Stimulated activated naive B cell treated with anti-CD40 and anti-IgM and Interleukin-4, amounts not matched to agents 10 μg/mL and 1 μg/mL and 100 μg/mL, for 72 hours (primary cell): ENCODE measurements around the gene MYPN.
"Not testable (repeated sequence)": the region's sequence is repeated elsewhere in the genome, so short reads cannot be mapped to it uniquely, and the experiment has no call there.

Experiments used
- ATAC-seq, 2 donors: fragments of 150-1000 bp; cut with Tn5 transposase; replicated peaks; 2 replicates each; pipeline ENCODE4 v1.10.0; 2021; ENCODE audit warnings: moderate library complexity in 1 of 2
- DNase-seq: peaks from one replicate; pipeline ENCODE4 v3.0.0; 2021
- H3K27ac Mint-ChIP-seq: one replicate; pipeline ENCODE4 v1.8.0; 2022; ENCODE audit warnings: mild to moderate bottlenecking, mixed read lengths
- H3K27me3 Mint-ChIP-seq, 2 donors: one replicate each; pipeline ENCODE4 v1.8.0; 2022; ENCODE audit warnings: mixed read lengths in 2 of 2
- H3K36me3 Mint-ChIP-seq, 2 donors: one replicate each; pipeline ENCODE4 v1.8.0; 2022; ENCODE audit warnings: mixed read lengths in 2 of 2, mild to moderate bottlenecking in 1 of 2
- H3K4me1 Mint-ChIP-seq, 2 donors: one replicate each; pipeline ENCODE4 v1.8.0; 2022; ENCODE audit warnings: mixed read lengths in 2 of 2, mild to moderate bottlenecking in 1 of 2
- H3K4me3 Mint-ChIP-seq, 2 donors: one replicate each; pipeline ENCODE4 v1.8.0; 2022; ENCODE audit warnings: mild to moderate bottlenecking in 2 of 2, mixed read lengths in 2 of 2, moderate library complexity in 1 of 2
- H3K9me3 Mint-ChIP-seq, 2 donors: one replicate each; pipeline ENCODE4 v1.8.0; 2022; ENCODE audit warnings: mixed read lengths in 2 of 2, mild to moderate bottlenecking in 1 of 2

The MYPN gene

DNA sequence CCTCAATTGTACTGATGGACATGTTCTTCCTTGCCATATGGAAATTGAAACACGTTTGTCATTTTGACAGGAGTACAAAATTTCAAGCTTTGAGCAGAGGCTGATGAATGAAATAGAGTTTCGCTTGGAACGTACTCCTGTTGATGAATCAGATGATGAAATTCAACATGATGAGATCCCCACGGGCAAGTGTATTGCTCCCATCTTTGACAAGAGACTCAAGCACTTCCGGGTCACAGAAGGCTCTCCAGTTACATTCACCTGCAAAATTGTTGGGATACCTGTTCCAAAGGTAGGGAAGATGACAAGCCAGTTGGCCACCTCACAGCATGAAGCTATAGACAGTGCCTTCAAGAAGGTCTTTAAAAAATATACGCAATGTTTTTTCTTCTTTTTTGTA, 79.5 kb downstream of the MYPN start:
- ATAC-seq, result no peak

DNA sequence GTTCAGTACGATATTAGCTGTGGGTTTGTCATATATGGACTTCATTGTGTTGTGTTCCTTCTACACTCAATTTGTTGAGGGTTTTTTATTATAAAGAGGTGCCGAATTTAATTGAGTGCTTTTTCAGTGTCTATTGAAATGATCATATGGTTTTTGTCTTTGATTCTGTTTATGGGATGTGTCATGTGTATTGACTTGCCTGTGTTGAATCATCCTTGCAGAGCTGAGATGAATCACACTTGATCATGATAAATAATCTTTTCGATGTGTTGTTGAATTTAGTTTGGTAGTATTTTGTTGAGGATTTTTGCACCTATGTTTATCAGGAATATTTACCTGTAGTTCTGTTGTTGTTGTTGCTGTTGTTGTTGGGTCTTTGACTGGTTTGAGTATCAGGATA, 82.8 kb downstream of the MYPN start:
- H3K27me3 Mint-ChIP-seq, result peaks cover 21 to 37% of the 10 kb centered on the region in 2 donors
- H3K4me1 Mint-ChIP-seq, result no peaks in the 10 kb centered on the region
- no peak for DNase-seq
- ATAC-seq, result no peak
- H3K4me3 Mint-ChIP-seq, result no peak overlapping the region
- H3K27ac Mint-ChIP-seq, result no peak overlapping the region
- H3K36me3 Mint-ChIP-seq, result no peaks in the 10 kb centered on the region
- H3K9me3 Mint-ChIP-seq, result peaks cover 3 to 5% of the 10 kb centered on the region in 2 donors

More for the DNA sequence above, 79.5 kb downstream of the MYPN start:
- Mint-ChIP-seq H3K27ac (no peak overlapping the region), H3K9me3 (peaks cover 3 to 5% of the 10 kb centered on the region in 2 donors), H3K4me3 (no peak overlapping the region), H3K36me3 (no peaks in the 10 kb centered on the region), H3K4me1 (no peaks in the 10 kb centered on the region), H3K27me3 (peaks cover 39 to 60% of the 10 kb centered on the region in 2 donors)
- no peak for DNase-seq

DNA sequence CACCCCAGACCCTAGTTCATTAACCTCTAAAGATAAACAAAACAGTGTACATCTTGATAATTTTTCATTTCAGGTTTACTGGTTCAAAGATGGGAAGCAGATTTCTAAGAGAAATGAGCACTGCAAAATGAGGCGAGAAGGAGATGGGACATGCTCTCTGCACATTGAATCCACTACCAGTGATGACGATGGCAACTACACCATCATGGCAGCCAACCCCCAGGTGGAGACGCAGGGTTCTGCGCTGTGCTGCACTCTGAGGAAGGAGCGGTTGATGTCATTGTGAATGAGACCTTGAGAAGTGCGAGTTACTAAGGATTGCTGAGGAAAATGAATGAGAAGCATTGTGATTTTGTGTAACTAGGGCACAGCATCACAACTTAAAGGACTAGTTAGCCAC, 85.0 kb downstream of the MYPN start:
- Mint-ChIP-seq H3K27me3 (peaks cover 30 to 36% of the 10 kb centered on the region in 2 donors), H3K9me3 (peaks cover 3 to 5% of the 10 kb centered on the region in 2 donors), H3K27ac (no peak overlapping the region), H3K4me3 (no peak overlapping the region), H3K36me3 (no peaks in the 10 kb centered on the region), H3K4me1 (no peaks in the 10 kb centered on the region)
- no peak for ATAC-seq
- DNase-seq, result no peak

DNA sequence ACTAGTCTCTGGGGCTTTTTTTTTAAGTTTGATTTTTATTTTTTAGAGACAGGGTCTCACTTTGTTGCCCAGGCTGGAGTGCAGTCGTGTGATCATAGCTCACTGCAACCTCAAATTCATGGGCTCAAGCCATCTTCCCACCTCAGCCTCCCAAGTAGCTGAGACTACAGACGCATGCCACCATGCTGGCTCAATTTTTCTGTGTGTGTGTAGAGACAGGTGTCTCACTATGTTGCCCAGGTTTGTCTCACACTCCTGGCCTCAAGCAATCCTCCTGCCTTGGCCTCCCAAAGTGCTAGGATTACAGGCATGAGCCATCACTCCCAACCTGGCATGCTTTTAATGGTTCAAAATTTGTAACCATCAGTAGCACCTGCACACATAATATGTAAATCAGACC, 86.5 kb downstream of the MYPN start:
- DNase-seq, H3K4me3 Mint-ChIP-seq, H3K9me3 Mint-ChIP-seq, H3K36me3 Mint-ChIP-seq, H3K4me1 Mint-ChIP-seq, H3K27ac Mint-ChIP-seq, ATAC-seq: not testable (repeated sequence)
- H3K27me3 Mint-ChIP-seq, result peaks cover 40 to 42% of the 10 kb centered on the region in 2 donors

DNA sequence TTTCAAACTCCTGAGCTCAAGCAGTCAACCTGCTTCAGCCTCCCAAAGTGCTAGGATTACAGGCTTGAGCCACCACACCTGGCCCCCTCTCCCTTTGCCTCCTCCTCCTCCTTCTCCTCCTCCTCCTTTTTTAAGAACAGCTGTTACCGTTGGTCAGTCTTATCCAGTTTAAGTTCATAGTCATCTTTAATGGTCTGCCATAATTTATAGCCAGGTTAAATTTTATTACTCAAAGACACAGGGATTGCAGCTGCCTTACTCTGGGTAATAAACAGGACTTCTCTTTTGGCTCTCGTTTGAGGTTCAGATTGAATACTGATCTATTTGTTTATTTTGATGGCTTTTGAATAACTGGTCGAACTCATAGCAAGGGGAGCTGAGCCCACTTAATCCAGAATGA, 87.4 kb downstream of the MYPN start:
- H3K4me1 Mint-ChIP-seq, result no peaks in the 10 kb centered on the region
- H3K36me3 Mint-ChIP-seq, result no peaks in the 10 kb centered on the region
- DNase-seq (no peak), ATAC-seq (no peak)
- H3K4me3 Mint-ChIP-seq, result no peak overlapping the region
- peaks cover 45 to 47% of the 10 kb centered on the region in 2 donors for H3K27me3 Mint-ChIP-seq
- H3K9me3 Mint-ChIP-seq, result peaks cover 2 to 5% of the 10 kb centered on the region in 2 donors
- H3K27ac Mint-ChIP-seq, result no peak overlapping the region

DNA sequence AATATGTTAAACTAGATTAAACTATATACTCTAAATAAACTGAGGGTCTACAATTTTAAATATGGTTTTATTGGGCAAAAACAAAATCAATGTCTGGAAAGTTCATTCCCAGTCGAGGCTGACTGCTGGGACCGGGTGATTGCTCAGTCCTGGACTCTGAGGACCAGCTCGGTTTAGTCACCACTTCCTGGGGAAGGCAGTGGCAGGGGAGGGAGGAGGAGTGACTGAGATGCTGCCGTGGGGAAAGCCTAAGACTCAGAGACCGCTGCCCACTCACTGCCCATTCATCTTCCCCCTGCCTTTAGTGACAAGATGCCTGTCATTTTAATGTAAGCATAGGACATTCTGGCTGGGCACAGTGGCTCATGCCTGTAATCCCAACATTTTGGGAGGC, 93.7 kb downstream of the MYPN start:
- Mint-ChIP-seq H3K4me3 (no peak overlapping the region), H3K27me3 (peaks cover 48 to 61% of the 10 kb centered on the region in 2 donors), H3K27ac (no peak overlapping the region), H3K36me3 (no peaks in the 10 kb centered on the region), H3K9me3 (no peaks in the 10 kb centered on the region), H3K4me1 (no peaks in the 10 kb centered on the region)
- no peak for DNase-seq
- ATAC-seq, result no peak

DNA sequence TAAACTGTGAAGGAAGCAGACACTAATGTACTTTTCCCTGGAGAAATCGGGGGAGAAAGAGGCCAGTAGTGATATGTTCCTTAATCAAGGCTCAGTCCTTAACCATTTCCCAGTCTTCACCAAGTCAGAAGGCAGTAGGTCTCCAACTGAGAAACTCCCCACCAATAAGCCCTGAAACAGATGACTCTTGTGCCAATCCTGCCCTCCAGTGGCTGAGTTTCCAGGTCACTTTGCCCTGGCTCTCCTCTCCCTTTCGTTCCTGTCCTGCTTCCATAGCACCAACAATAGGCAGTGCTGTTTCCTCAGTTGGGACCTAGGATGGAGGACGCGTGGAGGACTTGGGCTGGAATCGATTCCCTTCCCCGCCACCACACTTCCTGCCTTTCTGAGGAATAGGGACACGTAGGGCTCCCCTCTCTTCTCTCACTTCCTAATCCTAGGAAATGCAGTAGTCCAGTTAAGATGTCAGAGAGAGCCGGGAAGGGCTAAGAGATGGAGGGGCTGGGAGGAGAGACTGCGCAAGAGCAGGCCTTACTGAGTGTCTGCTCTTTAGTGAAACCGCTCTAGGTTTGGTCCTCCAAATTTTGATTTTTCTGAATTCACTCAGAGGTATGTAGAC, 99.2 kb downstream of the MYPN start:
- peaks cover 16% of the 10 kb centered on the region in 2 donors for H3K27me3 Mint-ChIP-seq
- H3K4me3 Mint-ChIP-seq, result no peak overlapping the region
- H3K4me1 Mint-ChIP-seq, result no peaks in the 10 kb centered on the region
- peak; percentile 36 to 43 for ATAC-seq
- no peaks in the 10 kb centered on the region for H3K36me3 Mint-ChIP-seq
- no peak overlapping the region for H3K27ac Mint-ChIP-seq
- no peak for DNase-seq
- H3K9me3 Mint-ChIP-seq, result no peaks in the 10 kb centered on the region

DNA sequence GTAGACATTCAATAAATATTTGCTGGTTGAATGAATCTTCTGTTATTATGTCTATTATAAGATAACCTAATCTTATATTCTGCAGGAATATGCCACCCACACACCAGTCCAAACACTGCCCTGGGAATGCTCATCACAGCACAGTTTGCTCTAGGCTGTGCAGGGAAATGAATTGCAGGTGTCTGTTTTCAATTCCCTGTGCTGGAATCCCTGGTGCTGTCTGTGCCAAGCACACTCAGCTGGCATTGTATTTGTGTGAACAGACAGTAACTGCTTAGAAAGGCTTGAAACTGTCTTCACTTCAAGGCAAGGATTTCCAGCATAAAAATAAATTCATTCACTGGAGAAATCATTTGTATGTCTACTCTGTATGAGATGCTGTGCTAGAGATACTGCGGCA, 102.4 kb downstream of the MYPN start:
- H3K27ac Mint-ChIP-seq, result no peak overlapping the region

DNA sequence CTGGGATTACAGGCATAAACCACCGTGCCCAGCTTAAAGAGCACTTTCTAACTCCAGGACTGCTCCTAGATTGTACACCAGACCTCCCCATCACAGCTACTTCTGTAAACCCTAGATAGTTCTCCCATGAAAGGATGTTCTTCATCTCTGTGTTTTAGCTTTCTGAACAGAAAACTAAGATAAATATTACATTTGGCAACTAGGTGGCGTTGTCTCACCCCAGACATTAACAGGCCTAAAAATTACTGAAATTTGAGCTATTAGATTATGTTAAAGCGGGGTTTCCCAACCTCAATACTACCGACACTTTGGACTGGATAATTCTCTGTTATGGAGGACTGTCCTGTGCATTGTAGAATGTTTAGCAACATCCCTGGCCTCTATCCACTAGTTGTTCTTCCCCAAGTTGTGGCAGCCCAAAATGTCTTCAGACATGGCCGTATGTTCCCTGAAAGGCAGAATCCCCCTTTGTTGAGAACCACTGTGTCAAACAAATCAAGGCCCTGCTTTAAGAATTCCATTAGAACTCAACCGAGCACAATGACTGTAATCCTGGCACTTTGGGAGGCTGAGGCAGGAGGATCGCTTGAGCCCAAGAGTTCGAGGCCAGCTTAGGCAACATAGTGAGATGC, 103.5 kb downstream of the MYPN start:
- DNase-seq, result no peak
- ATAC-seq, result peak; percentile 48 to 49
- Mint-ChIP-seq H3K27ac (no peak overlapping the region), H3K4me3 (no peak overlapping the region), H3K9me3 (no peaks in the 10 kb centered on the region), H3K36me3 (no peaks in the 10 kb centered on the region), H3K27me3 (peaks cover 0 to 5% of the 10 kb centered on the region in 2 donors), H3K4me1 (no peaks in the 10 kb centered on the region)

More for the DNA sequence above, 102.4 kb downstream of the MYPN start:
- DNase-seq, result no peak
- no peak overlapping the region for H3K4me3 Mint-ChIP-seq
- no peaks in the 10 kb centered on the region for H3K9me3 Mint-ChIP-seq
- H3K4me1 Mint-ChIP-seq, result no peaks in the 10 kb centered on the region
- no peak for ATAC-seq
- peaks cover 0 to 5% of the 10 kb centered on the region in 2 donors for H3K27me3 Mint-ChIP-seq
- no peaks in the 10 kb centered on the region for H3K36me3 Mint-ChIP-seq

DNA sequence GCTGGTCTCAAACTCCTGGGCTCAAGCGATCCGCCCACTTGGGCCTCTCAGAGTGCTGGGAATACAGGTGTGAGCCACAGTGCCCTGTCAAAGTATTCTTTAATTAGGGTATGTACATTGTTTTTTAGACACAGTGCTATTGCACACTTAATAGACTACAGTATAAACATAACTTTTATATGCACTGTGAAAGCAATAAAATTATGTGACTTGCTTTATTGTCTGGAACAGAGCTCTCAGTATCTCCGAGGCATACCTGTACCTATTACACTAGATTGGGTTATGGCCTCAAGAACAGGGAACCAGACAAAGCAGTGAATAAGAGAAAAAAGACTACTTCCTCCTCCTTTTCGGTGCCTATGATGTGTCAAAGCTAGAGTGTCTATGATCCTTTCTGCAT, 109.5 kb downstream of the MYPN start:
- ATAC-seq, result peak in 1 of 2 donors; percentile 41
- Mint-ChIP-seq H3K4me1 (peaks cover 0 to 3% of the 10 kb centered on the region in 2 donors), H3K9me3 (no peaks in the 10 kb centered on the region), H3K4me3 (no peak overlapping the region), H3K27me3 (no peaks in the 10 kb centered on the region), H3K27ac (no peak overlapping the region), H3K36me3 (no peaks in the 10 kb centered on the region)
- DNase-seq, result no peak

DNA sequence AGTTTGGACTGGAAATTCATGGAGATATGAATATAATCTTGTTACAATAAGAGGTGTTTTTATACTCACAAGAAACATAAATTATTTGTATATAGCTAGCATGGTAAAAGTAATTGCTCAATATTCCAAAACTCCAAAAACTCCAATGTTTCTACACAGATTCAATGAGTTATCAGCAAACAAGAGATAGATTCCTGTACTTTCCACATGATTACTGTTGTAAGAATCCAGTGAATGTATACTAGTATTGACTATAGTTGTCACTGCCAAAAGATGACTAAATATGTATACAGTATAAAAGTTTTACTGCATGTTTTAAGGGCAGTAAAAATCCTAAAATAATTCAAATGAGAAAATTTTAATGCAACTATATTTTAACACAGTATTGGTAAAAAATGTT, 111.9 kb downstream of the MYPN start:
- no peak for ATAC-seq
- H3K4me3 Mint-ChIP-seq, result no peak overlapping the region
- no peak for DNase-seq
- H3K27ac Mint-ChIP-seq, result no peak overlapping the region
- H3K27me3 Mint-ChIP-seq, result no peaks in the 10 kb centered on the region
- no peaks in the 10 kb centered on the region for H3K36me3 Mint-ChIP-seq
- no peaks in the 10 kb centered on the region for H3K9me3 Mint-ChIP-seq
- peaks cover 0 to 3% of the 10 kb centered on the region in 2 donors for H3K4me1 Mint-ChIP-seq

DNA sequence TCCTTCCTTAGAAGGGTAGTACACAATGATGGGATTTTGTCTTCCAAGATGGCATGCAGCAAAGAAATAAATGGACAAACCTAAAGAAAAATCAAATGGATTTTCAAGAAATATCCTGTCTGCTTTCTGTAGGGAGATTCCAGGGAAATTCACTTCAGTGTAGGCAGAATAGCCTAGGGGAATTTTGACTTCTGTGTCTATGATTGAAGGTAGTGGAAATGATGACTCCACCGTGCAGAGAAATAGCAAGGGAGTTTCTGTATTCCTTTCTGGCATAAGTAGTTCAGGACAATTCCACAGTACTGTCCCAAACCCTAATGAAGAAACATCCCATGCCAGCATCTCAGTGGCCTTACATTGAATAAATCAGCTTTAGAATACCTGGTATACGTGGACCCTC, 113.1 kb downstream of the MYPN start:
- no peaks in the 10 kb centered on the region for H3K9me3 Mint-ChIP-seq
- H3K4me1 Mint-ChIP-seq, result peaks cover 0 to 3% of the 10 kb centered on the region in 2 donors
- no peak overlapping the region for H3K27ac Mint-ChIP-seq
- peaks cover 0 to 5% of the 10 kb centered on the region in 2 donors for H3K27me3 Mint-ChIP-seq
- ATAC-seq (no peak), DNase-seq (no peak)
- no peaks in the 10 kb centered on the region for H3K36me3 Mint-ChIP-seq
- no peak overlapping the region for H3K4me3 Mint-ChIP-seq

DNA sequence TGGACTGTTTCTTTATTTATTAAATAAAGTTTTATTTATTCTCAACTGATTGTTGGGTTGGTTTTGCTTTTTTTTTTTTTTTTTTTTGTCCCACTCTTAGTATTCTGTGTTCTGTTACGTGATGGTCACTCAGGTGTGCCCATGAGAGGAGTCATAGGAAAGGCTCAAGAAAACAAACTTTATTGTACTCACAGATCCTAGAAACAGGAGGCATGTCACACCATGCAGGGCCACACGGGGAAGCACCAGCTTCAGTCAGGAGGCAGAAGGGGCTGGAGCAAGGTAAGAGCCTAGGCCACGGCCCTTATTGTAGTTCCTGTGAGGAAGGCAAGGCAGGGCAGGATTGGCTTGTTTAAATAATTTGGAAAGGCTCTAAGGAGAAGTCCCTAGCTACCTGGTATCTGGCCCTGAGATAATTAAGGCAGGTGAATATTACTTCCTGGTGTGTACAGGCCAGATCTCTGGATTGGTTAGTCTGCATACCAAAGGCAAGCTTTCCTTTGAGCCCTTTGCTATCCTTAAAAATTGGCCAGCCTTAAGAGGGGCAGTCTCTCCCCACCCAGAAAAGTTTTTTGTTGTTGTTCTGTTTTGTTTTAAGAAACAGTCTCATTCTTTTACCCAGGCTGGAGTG, 114.4 kb downstream of the MYPN start:
- peaks cover 11 to 15% of the 10 kb centered on the region in 2 donors for H3K27me3 Mint-ChIP-seq
- no peak overlapping the region for H3K4me3 Mint-ChIP-seq
- peaks cover 0 to 3% of the 10 kb centered on the region in 2 donors for H3K4me1 Mint-ChIP-seq
- no peak for DNase-seq
- H3K27ac Mint-ChIP-seq, result no peak overlapping the region
- no peaks in the 10 kb centered on the region for H3K9me3 Mint-ChIP-seq
- peak in 1 of 2 donors; percentile 41 for ATAC-seq
- no peaks in the 10 kb centered on the region for H3K36me3 Mint-ChIP-seq

DNA sequence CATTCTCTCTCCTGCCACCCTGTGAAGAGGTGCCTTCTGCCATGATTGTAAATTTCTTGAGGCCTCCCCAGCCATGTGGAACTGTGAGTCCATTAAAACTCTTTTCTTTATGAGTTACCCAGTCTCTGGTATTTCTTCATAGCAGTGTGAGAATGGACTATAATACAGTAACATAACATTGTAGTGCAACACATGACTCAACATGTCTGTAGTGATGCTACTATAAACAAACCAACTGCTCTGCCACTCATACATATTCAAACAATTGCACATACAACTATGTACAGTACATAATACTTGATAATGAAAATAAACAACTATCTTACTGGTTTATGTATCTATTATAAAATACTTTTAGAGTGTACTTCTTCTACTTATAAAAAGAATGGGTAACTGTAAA, 115.5 kb downstream of the MYPN start:
- Mint-ChIP-seq H3K4me3 (no peak overlapping the region), H3K9me3 (no peaks in the 10 kb centered on the region), H3K36me3 (no peaks in the 10 kb centered on the region), H3K4me1 (peaks cover 0 to 2% of the 10 kb centered on the region in 2 donors), H3K27me3 (peaks cover 16 to 26% of the 10 kb centered on the region in 2 donors), H3K27ac (no peak overlapping the region)
- ATAC-seq, result no peak
- DNase-seq, result no peak

DNA sequence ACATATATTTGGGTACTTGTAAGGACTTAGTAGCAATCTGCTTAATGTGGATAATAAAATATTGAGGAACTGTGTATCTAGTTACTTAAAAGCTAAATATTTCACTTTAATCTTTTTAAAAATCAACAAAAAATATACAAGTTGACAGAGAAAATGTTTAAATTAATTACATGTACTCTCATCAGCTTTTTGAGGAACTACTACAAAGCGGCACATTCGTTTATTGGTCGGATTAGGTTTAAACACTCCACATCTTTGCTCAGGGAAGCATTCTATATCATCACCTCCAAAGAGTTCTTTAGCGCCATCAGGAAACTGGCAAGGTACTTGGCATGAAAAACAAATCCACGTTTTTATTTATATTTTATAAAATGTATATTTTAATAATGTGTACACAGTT, 121.0 kb downstream of the MYPN start:
- ATAC-seq (no peak), DNase-seq (no peak)
- Mint-ChIP-seq H3K36me3 (no peaks in the 10 kb centered on the region), H3K27me3 (peaks cover 38 to 45% of the 10 kb centered on the region in 2 donors), H3K27ac (no peak overlapping the region), H3K4me3 (no peak overlapping the region), H3K4me1 (peaks cover 3 to 8% of the 10 kb centered on the region in 2 donors), H3K9me3 (no peaks in the 10 kb centered on the region)
